Spleen (tissue), 11 donors: ENCODE measurements around the gene COL27A1. TPM values are rescaled to one million over a fixed set of nuclear protein-coding genes. Genes with fewer than 3 reads are reported as not detected.

Experiments used
- DNase-seq: peaks from one replicate; pipeline ENCODE4 v3.0.0-alpha.2; 2020
- H3K27ac ChIP-seq, 8 donors: fragments of 200-600 bp; sonication (generic) in 7 of 8; 1 replicate in 4 of 8; 2 replicates in 4 of 8; pipeline versions ENCODE4 v1.5.0 to v1.8.0; 2016 to 2021; ENCODE audit warnings: inconsistent platforms in 4 of 8, mild to moderate bottlenecking in 4 of 8, moderate library complexity in 1 of 8
- H3K27me3 ChIP-seq, 7 donors: fragments of 200-600 bp; sonication (generic) in 6 of 7; replicated peaks in 1 of 7; 1 replicate in 4 of 7; 2 replicates in 3 of 7; pipeline versions ENCODE4 v1.5.0 to v1.8.0; 2016 to 2021; ENCODE audit warnings: inconsistent platforms in 3 of 7, mild to moderate bottlenecking in 1 of 7
- H3K36me3 ChIP-seq, 6 donors: fragments of 200-600 bp; sonication (generic) in 5 of 6; 1 replicate in 4 of 6; 2 replicates in 2 of 6; pipeline versions ENCODE4 v1.5.0 to v1.8.0; 2016 to 2021; ENCODE audit warnings: inconsistent platforms in 2 of 6
- H3K4me1 ChIP-seq, 6 donors: fragments of 200-600 bp; sonication (generic) in 5 of 6; 1 replicate in 3 of 6; 2 replicates in 3 of 6; pipeline versions ENCODE4 v1.5.0 to v1.8.0; 2016 to 2021; ENCODE audit warnings: inconsistent platforms in 3 of 6
- H3K4me3 ChIP-seq, 8 donors: fragments of 200-600 bp; sonication (generic) in 7 of 8; 1 replicate in 4 of 8; 2 replicates in 4 of 8; pipeline versions ENCODE4 v1.5.0 to v1.8.0; 2016 to 2021; ENCODE audit warnings: inconsistent platforms in 4 of 8, mild to moderate bottlenecking in 4 of 8, moderate library complexity in 2 of 8
- H3K9me3 ChIP-seq, 8 donors: fragments of 200-600 bp; sonication (generic) in 7 of 8; 1 replicate in 4 of 8; 2 replicates in 4 of 8; pipeline versions ENCODE4 v1.5.0 to v1.8.0; 2016 to 2021; ENCODE audit warnings: inconsistent platforms in 4 of 8
- CTCF ChIP-seq, 11 experiments: fragments of 200-600 bp in 7 of 11; fragments of 450-650 bp in 4 of 11; sonication (generic) in 4 of 11; IDR thresholded peaks in 8 of 11; conservative IDR thresholded peaks in 3 of 11; 1 replicate in 7 of 11; 2 replicates in 4 of 11; pipeline versions ENCODE4 v1.4.0 to v1.8.0; 2016 to 2021; ENCODE audit warnings: antibody characterized with exemption in 11 of 11, inconsistent platforms in 4 of 11, mild to moderate bottlenecking in 1 of 11
- POLR2A ChIP-seq, 3 donors: fragments of 450-650 bp; IDR thresholded peaks; one replicate each; pipeline ENCODE4 v1.5.1; 2017; ENCODE audit warnings: antibody characterized with exemption in 3 of 3, mild to moderate bottlenecking in 1 of 3
- POLR2AphosphoS5 ChIP-seq, 3 donors: sonication (generic); formaldehyde crosslinking; IDR thresholded peaks; one replicate each; pipeline ENCODE4 v1.5.1; 2017; ENCODE audit warnings: antibody characterized with exemption in 3 of 3
- WGBS, 5 donors: extraction: QIAGEN DNeasy Blood & Tissue Kit in 3 of 5; methylation state at CpG; one replicate each; pipeline versions ENCODE4 v1.1.5 to v1.1.7; 2013 to 2018; 5-methylcytosine and 5-hydroxymethylcytosine counted together
- intact Hi-C: fragments of 100-400 bp; cut with DNase I; formaldehyde crosslinking; loops from one replicate; pipeline ENCODE4 v1.15.0; 2023; ENCODE audit warnings: low total_unique reads
- polyA plus RNA-seq, 3 donors: library from polyadenylated mRNA; stranded (reverse); fragments of 200-250 nt; gene quantifications; one replicate each; pipeline ENCODE4 v1.2.1, GENCODE V29; 2013
- total RNA-seq, 7 donors: library from RNA; depleted of rRNA in 3 of 7; stranded (reverse); fragments of >200 nt in 3 of 7; fragmentation: NEBNext Ultra II Directional in 4 of 7; extraction: Animal tissue kit (Norgen Biotek cat#: 25700) in 4 of 7; gene quantifications; one replicate each; pipeline versions ENCODE4 v1.1.0 to v1.2.1, GENCODE V29; 2016 to 2021
- donor health status: healthy with polysubstance abuse.
- donor health status: DM: no; HTN: no; CAD: no; lungs with moderate emphysema.
- donor health status: DM: no; HTN: no; CAD: no.
- donor health status: Bipolar disorder and iron deficiency.
- donor health status: healthy.
- donor health status: DM: no; HTN: no; CAD: no.
- donor health status: DM: yes; HTN: yes; CAD: no.

The COL27A1 gene
- total and polyA plus RNA-seq, 10 donors: 2.1 to 23.4 (median 6.1) TPM

- 83 to 92% (median 84%) methylated on average over 10 of the region's 10 CpGs for WGBS, 5 donors
- intact Hi-C loops: no loop called here
- Histone ChIP-seq H3K27ac (no peak overlapping the region), H3K27me3 (peaks cover 2 to 58% (median 19%) of the 10 kb centered on the region in 7 donors), H3K36me3 (no peaks in the 10 kb centered on the region), H3K9me3 (no peaks in the 10 kb centered on the region), H3K4me1 (peaks cover 14 to 37% (median 28%) of the 10 kb centered on the region in 6 donors), H3K4me3 (no peak overlapping the region)
- no peak for TF ChIP-seq CTCF (IDR thresholded peaks at IDR 0.05 in 8 of 11, conservative IDR thresholded peaks at IDR 0.05 in 3 of 11)
- no peak for TF ChIP-seq POLR2AphosphoS5 (IDR thresholded peaks at IDR 0.05)
- TF ChIP-seq POLR2A (IDR thresholded peaks at IDR 0.05): no peak
- DNase-seq: no peak
Observed at GRCh38 chr9:114158482-114159130, 3.3 kb downstream of the COL27A1 start.

- no peaks in the 10 kb centered on the region for H3K36me3 ChIP-seq
- no peak overlapping the region for H3K27ac ChIP-seq
- 51 to 62% (median 60%) methylated on average over 3 of the region's 3 CpGs for whole genome bisulfite sequencing, 5 donors
- no peaks in the 10 kb centered on the region for H3K9me3 ChIP-seq
- H3K4me3 ChIP-seq: no peak overlapping the region
- H3K4me1 ChIP-seq: peaks cover 5 to 27% (median 17%) of the 10 kb centered on the region in 6 donors
- DNase-seq: no peak
- TF ChIP-seq POLR2AphosphoS5 (IDR thresholded peaks at IDR 0.05) (no peak), POLR2A (IDR thresholded peaks at IDR 0.05) (no peak), CTCF (IDR thresholded peaks at IDR 0.05 in 8 of 11, conservative IDR thresholded peaks at IDR 0.05 in 3 of 11) (no peak)
- intact Hi-C loops: no loop called here
- peaks cover 0 to 50% (median 8%) of the 10 kb centered on the region in 7 donors for H3K27me3 ChIP-seq
Observed at GRCh38 chr9:114159691-114160090, 4.4 kb downstream of the COL27A1 start.

- Histone ChIP-seq H3K4me3 (no peak overlapping the region), H3K27me3 (peaks cover 0 to 32% (median 0%) of the 10 kb centered on the region in 7 donors), H3K36me3 (no peaks in the 10 kb centered on the region), H3K4me1 (peaks cover 0 to 11% (median 3%) of the 10 kb centered on the region in 6 donors), H3K9me3 (no peaks in the 10 kb centered on the region), H3K27ac (no peak overlapping the region)
- no peak for TF ChIP-seq POLR2A (IDR thresholded peaks at IDR 0.05)
- no peak for TF ChIP-seq CTCF (IDR thresholded peaks at IDR 0.05 in 8 of 11, conservative IDR thresholded peaks at IDR 0.05 in 3 of 11)
- no peak for TF ChIP-seq POLR2AphosphoS5 (IDR thresholded peaks at IDR 0.05)
- intact Hi-C loops: no loop called here
- DNase-seq: no peak
- WGBS, 5 donors: 77 to 90% (median 88%) methylated on average over 4 of the region's 4 CpGs
Observed at GRCh38 chr9:114161513-114161912, 6.2 kb downstream of the COL27A1 start.

- Histone ChIP-seq H3K4me3 (no peak overlapping the region), H3K27me3 (peaks cover 0 to 20% (median 0%) of the 10 kb centered on the region in 7 donors)
- intact Hi-C loops: no loop called here
Observed at GRCh38 chr9:114163517-114163951, 8.2 kb downstream of the COL27A1 start.

More at GRCh38 chr9:114163517-114163951, 8.2 kb downstream of the COL27A1 start:
- TF ChIP-seq POLR2AphosphoS5 (IDR thresholded peaks at IDR 0.05): peak in 1 of 3 donors; percentile 59
- TF ChIP-seq POLR2A (IDR thresholded peaks at IDR 0.05): no peak
- Histone ChIP-seq H3K36me3 (no peaks in the 10 kb centered on the region), H3K4me1 (peaks cover 0 to 7% (median 0%) of the 10 kb centered on the region in 6 donors), H3K27ac (no peak overlapping the region), H3K9me3 (no peaks in the 10 kb centered on the region)
- DNase-seq: no peak
- 16 to 29% (median 22%) methylated on average over 13 of the region's 13 CpGs for WGBS, 5 donors
